HCEC 1CT (cell line): ENCODE measurements around the gene ACTR8.

Experiments
- DNase-seq: peaks from one replicate; pipeline ENCODE4 v3.0.0-alpha.2; 2017

The ACTR8 gene

DNA sequence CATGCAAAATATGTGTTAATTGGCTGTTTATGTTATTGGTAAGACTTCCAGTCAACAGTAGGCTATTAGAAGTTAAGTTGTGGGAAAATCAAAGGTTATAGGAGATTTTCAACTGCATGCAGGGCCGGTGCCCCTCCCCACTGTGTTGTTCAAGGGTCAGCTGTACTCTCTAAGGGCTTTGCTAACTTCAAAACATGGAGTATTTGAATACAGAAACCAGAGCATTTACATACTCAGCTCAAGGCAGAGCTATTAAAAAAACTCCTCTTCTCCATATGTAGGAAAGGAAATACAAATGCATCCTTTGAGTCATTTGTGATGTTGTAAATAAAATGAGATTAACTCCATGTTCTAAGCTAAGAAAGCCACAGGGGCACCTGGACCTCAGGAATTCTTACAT lies 18.8 kb downstream of the ACTR8 start:
- no peak for DNase-seq

DNA sequence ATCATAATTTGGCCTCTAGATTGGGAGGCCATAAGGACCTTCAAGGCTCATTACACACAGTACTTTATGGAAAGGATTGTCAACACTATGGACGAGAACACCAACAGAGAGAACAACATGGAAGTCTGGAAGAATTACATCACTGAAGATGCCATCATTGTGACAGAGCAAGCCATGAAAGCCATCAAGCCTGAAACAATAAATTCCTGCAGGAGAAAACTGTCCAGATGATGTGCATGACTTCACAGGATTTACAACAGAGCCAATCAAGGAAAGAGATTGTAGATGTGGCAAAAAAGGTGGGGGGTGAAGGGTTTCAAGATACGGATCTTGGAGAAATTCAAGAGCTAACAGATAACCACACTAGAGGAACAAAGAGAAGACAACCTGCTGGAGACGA lies 19.7 kb downstream of the ACTR8 start:
- DNase-seq, result no peak

DNA sequence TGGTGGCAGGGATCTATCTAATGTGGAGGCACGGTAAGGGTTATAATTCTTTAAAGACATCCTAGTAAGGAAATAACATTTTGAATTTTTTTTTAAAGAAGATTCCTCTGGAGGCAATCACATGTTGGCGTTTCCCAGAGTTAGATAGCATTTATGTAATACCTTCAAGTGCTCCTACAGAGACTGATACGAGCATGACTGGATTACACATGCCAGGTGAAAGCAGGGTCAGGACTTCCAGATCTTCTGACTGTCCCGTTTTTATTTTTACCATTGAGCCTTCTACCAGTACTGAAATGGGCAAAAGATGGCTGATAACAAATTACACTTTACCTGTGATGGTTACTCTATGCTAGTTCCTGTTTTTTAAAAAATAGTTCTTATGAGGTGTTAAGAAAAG lies 21.8 kb downstream of the ACTR8 start:
- no peak for DNase-seq

DNA sequence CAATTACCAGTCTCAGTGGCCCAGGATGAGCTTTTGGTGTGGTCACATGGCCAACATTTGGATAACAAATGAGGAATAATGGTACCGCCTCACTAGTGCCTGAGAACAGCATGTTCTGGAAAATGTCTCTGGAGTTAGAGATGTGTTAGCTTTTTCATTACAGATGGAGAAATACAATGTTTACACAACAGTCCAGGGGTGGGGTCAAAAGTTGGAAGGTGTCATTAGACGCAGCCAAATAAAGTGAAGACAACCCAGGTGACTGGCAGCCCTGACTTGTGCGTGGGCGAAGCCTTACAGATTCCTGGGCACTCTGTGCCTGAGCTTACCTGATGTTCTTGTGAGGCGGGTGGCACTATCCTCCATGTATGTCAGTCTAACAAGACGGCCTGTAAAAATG lies 22.8 kb downstream of the ACTR8 start:
- no peak for DNase-seq

DNA sequence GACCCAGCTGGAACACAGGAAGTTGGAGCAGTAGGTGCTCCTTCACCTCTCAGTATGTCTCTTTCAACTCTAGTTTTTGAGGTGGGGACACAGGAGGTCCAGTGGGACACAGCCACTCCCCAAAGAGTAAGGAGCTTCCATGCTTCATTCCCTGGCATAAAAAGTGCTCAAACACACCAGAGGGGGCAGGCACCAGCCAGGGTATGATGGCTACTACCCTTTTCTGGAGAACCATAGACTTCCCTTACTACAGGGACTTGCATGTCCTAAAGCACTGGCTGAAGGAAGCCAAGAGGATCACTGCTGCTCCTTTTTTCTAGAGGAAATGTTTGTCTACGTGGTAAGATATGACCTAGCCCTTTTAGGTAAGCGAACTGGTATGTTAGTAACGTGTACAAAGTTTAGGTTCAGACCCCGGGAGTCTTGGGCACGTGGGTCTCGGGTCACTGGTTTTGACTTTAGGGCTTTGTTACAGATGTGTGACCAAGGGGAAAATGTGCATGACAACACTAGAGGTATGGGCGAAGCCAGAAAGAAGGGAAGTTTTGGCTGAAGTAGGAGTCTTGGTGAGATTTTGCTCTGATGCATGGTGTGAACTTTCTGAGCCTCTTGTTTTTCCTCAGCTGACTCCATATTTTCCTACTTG lies 23.7 kb downstream of the ACTR8 start:
- DNase-seq, result no peak

DNA sequence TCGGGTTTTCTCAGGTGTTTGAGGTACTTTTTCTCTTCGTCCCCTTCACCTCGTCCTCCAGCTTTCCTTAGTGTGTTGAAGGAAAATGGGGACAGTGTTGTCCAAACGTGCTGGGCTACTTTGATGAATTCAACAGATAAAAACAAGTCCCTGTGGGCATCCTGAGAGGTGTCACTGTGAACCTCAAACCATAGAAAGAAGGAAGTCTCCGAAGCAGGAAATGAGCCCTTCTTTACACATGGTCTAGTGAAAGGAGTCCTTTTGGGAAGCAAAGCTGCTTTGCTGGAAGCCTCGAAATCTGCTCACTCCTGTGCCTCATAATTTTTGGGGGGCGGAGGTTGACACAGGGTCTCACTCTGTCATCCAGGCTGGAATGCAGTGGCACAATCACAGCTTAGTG lies 25.0 kb downstream of the ACTR8 start:
- DNase-seq, result no peak

DNA sequence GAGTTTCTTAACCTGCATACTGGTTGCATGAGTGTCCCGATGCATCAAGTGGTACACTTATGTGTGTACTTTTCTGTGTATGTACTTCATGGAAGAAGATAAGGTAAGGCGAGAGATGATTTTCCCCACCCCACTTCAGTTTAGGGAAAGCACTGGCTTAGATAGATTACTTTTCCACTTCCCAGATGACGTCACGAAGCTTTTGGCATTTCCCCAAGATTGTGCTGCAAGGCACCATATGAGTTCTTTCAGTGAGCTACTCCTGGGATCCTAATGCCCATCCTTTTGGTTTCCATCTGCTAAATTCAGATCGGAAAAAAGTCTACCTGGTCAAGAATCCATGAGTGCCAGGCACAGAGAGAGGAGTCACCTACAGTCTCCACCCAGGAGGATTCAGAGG lies 31.1 kb downstream of the ACTR8 start:
- DNase-seq, result peak; percentile 20

DNA sequence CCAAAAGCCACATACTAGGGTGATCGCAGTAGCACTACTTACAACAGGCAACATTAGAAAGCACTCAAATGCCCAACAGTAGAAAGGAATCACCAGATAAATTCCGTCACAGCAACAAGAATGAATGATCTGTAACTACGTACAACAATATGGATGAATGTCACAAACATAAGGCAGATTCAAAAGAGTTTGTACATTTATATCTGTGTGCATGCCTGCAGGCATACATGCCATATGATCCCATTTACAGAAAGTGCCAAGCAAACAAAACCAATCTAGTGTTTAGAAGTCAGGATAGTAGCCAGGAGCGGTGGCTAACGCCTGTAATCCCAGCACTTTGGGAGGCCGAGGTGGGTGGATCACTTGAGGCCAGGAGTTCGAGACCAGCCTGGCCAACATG lies 32.0 kb downstream of the ACTR8 start:
- no peak for DNase-seq

DNA sequence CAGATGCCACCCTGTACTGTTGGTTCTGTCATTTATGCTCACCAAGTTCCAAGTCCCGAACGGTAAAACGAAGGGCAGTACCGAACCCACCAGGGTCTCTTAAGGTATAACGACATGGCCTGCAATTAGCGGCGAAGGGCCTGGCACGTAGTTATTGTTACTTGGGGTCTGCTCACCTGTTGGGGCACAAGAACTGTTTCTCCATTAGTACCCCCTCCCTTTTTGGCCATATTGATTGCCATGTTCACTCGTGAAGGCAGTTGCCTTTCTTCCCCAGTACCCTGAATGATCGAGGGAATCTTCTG lies 35.1 kb downstream of the ACTR8 start:
- DNase-seq, result no peak

DNA sequence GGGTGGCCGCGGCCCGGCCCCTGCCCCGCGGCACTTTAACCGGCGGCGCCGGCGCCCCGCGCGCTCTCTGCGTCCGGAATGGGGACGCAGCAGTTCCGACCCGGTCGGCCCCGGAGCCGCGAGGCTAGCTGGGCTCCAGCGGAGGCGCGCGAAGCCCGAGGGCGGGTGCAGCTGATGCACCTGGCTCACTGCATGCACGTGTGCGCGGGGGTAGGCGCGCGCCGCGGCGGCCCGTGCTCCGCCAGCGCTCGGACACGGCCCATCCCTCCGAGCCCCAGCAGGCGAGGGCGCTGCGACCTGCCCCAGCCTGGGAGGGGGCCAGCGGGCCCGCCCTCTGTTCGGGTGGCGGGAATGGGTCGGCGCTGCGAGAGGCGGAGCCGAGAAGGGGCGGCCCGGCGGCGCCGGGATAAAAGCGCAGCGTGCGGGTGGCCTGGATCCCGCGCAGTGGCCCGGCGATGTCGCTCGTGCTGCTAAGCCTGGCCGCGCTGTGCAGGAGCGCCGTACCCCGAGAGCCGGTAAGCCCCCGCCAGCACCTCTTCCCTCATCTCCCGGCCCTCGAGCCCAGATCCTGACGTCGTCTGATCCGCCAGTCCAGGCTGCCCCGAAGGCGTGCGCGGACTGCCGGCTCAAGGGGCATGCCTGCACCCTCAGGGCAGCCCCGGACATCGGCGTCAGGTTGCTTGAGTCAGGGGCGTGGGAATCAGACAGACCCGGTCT lies 35.7 kb downstream of the ACTR8 start, which contains the start of the genes CHDH and IL17RB:
TSS of gene CHDH (minus strand) at position 286 of the 717 bp plus-strand sequence. CDS start 22,411 bp downstream, outside the sequence.
TSS of gene IL17RB (plus strand) at position 435 of the 717 bp plus-strand sequence. CDS start at position 456, 21 bp downstream.
- no peak for DNase-seq

DNA sequence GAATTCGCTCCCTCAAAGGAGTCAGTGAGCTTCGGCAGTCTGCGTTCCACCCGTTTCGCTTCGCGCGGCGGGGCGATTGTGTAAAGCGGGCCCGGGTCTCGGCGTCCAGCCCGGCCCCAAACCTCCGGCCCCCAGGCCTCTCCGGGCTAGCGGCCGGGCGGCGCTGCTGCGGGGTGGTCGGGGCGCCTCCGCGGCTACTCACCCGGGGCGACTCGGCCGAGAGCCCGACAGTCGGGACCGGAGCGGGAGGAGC lies 36.1 kb downstream of the ACTR8 start:
- no peak for DNase-seq

DNA sequence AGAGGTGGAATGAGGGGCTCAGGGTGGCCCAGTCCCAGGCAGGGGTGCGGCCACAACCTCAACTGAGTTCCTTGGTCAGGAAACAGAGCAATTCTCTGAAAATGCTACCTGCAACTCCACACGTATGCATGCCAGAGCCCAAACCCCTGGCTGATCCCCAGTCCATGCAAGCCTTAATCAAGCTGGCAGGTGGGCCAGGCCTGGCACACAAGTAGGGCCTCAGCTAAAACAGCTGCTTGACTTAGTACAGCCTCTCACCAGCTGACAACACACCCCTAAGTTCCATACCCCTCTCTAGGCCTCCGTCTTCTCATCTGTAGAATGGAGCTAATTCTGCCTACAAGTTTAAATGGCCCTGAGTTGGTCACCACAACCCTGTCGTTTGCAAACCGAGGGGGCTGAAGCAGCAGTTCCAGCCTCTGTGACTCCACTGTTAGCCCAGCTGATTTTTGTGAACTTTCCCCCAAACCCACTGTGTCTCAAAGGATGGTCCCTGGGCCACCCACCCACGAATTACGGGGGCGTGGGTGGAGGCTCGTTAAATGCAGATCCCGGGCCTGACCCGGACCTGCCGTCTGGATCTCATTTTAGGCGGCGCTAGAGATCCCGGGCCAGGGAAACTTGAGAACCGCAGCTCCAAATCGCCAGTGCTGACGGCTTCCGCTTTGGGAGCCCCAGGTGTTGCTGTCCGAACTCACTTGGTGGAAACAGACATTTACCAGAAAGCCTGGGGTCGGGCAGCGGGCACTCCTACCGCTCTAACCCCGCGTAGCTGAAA lies 36.7 kb downstream of the ACTR8 start:
- DNase-seq, result no peak

DNA sequence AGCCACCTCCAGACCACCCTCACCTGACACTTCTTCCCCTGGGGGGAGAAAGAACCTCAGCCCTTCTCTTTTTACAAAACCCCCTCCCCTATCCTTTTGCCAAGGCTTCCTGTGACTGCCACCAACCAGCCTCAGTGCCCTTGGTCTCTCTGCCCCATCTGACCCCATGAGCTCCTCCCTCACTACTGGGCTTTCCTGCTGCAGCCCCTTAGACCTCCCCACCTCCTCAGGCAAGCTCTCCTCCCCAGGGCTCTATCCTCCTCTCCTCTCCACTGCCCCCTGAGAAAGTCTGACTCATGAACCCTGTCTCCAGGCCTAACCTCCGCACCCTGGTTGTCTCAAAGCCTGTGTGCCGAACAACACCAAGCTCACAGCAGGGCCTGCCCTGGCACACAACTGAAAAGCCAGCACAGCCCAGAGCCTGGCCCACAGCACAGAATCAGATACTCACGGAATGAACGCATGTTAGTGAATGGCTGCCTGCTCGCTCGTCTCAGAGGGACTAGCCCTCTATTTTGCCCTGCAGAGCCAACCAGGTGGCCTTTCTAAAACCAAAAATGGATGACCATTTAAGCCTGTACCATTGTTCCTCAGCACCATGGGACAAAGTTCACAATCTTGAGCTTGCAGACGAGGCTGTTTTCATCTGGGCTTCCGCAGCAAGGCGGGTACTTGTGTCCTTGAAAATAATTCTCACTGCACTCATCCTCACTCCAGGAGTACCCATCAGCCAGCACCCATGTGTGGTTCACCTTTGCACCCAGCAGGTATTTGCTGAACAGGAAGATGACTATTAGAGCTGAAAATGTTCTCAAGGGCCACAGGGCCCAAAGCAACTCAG lies 37.5 kb downstream of the ACTR8 start:
- no peak for DNase-seq

DNA sequence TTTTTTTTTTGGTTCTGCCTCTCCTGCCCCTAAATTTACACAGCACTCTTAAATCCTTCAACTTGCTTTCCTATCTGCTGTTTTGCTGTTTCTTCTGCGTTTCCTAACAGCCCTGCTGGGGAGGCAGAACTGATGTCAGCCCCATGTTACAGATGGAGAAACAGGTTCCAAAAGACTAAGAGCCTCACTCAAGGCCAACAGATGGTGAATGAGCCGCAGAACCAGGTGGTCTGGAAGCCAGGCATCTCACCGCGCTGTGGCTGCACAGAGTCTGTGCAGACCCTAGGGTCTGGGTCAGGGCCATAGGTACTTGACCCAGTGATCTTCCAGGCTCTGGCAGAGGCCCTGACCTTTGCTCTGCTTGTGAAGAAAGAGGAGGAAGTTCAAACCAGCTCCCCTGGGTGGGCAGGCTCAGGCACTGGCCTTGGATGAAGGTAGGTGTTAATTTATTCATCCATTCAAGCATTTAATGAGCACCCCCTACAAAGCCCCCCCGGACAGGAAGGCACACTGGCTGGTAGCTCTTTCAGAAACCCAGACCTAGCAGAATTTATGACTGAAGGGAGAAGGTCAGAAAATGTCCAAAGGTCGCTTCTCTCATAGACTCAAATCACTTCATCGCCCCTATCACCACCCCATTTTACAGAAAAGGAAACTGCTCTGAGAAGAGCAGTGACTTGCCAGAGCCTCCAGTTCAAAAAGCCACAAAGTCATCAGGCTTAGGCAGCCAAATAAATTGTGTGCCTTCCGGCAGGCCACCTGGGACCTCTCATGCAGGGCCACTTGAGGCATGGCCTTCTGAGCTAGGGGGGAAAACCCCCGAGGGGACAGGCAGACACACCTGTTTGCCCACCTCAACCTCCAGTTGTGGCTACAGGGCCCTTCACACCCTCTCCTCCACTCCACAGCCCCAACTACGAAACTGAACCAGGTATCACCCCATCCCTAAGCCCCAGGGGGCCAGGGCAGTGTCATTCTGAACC lies 38.5 kb downstream of the ACTR8 start:
- no peak for DNase-seq

DNA sequence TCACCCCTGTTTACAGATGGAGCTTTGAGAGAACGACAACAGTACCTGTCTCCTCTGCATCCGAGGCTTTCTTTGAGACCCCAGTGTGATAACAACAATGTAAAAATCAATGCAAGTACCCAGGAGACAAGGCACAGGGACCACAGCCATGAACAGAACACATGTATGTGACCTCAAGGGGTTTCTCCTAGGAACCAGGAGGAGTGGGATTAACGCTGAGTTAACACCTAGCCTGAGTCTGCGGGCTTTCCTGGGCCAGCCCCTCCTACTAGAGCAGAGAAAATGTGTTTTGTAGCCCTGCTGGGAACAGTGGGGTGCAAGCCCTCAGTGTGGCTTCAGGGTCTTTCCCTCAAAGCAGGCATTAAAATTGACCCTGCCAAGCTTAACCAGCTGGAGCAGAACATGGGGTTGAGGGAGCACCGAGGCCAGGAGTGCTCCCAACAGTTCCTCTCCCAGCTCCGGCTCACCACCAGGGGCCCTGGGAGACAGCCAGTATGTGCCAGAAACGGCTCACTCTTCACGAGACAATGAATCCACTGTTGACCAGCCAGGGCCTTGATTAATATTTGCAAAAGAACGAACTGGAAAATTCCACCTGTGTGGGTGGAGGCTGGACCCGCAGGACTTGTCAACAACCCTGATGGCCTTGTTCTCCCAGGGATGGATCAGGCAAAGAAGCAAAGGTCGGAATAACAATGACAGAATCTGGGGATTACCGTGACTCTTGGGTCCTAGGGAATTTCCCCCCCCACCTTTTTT lies 39.3 kb downstream of the ACTR8 start:
- DNase-seq, result peak; percentile 6

DNA sequence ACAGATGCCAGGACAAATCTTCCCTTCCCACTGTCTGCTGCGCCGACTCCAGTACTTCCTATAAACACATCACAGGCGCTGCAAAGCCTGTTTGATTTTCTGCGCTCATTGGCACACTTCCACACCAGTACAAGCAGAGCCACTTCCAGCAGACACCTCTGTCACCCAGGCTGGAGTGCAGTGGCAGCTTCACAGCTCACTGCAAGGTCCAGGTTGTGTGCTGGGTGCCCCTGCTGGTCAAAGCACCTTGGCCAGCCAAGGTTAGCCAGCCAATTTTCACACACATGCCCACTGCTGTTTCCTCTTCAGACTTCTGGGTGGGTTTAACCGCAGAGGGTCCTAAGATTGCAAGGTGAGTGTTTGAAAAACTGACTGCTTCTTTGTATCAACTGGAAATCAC lies 40.7 kb downstream of the ACTR8 start:
- no peak for DNase-seq

DNA sequence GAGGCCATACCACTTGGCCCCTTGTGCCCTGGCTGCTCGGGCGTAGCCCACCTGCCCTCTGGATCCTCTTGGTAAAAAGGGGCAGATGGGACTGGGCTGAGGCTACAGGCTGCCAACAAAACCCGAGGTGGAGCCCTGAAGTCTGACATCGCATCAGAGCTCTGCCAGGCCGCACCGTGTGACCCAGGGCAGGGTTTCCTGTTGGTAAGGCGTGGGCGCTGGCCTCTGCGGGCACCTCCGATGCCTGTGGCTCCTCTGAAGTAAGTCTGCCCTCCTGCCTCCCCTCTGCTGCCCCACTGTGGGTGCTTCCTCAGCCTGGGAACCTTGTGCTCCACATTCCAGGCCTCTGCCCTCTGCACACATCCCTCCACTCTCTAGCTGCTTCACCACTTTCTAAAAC lies 44.6 kb downstream of the ACTR8 start:
- DNase-seq, result no peak

DNA sequence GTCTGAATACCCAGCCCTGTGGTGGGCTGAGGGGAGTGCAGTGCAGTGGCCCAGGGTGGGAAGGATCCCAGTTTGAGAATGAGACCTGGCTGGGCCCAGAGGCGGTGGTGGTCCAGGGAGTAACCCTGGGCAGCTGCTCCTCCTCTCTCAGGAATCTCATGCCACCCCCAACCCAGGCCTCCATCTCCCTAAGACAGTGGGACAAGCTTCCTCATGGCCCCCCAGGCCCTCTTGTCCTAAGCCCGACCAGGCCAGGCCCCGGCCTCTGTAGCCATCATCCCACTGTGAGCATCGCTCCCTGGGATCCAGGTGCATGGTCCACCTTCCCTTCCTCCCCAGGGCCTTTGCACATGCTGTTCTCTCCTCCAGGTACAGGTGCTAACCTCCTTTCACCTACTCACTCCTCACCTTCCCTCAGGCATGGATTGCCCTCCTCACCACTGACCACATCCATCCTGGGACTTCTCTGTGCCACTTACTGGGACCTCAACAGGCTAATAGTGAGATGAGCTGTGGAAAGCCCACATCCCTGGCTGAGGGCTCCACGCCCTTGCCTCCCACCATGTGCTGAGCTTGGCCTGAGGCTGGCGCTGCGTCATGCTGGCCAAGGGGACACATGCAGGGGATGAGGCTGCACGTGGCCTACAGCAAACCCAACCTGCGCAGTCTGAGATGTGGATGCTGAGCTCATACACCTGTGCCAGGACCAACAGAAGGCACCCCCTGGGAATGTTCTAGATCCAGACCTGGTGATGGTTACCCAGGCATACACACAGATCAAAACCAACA lies 45.7 kb downstream of the ACTR8 start:
- DNase-seq, result no peak

DNA sequence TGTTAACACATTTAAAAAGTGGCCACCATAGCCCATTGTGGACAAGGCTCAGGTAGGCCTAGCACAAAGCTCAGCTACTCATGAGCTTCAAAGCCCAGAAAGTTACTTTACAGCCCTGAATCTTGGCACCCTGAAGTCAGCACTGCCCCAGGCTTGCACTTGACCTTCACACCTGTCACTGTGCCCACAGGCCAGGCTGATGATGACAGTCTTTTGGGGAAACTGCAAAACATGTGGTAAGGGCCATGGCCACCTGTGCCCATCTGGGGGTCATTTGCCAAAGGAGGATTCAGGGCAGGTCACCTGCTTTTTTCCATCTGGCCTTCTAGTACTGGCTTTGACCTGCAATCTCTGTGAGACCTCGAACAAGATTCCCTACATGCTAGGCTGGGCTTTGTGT lies 46.7 kb downstream of the ACTR8 start:
- DNase-seq, result no peak

DNA sequence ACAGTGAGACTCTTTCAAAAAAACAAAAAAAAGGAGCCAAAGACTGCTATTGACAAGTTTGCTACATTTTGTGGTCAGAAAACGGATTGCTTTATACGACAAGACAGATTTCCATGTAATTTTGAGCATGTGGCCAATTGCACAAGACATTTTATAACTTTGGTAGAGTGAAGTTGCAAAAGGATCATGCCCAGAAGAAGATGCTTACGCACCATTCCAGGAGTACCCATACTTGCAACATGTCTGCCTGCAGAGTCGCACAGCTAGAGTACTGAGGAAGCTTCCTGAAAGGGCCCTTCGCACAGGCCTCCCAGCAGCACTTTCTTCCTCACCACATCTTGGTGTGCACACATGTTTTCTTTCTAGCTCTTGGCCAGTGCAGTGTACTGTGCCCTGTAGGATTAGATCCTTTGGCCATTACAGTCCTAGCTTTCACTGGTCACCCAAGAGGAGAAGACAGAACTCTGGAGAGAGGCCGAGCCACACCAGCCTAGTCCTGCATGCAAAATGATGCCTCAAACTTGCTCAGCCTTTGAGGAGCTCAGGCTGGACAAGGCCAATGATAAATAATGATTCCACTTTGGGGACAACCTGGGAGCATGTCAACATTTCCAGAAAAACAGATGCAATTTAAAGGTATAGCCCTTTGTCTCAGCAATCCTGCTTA lies 47.4 kb downstream of the ACTR8 start:
- no peak for DNase-seq
